ENCODE results near the gene SLC2A9.
"Not testable (repeated sequence)": the region's sequence is repeated elsewhere in the genome, so short reads cannot be mapped to it uniquely, and the experiment has no call there.

Gene SLC2A9

GRCh38 chr4:9923195-9923812, 98.0 kb downstream of the SLC2A9 start:
- no peak for DNase-seq

GRCh38 chr4:9921326-9921725, 100.0 kb downstream of the SLC2A9 start:
- DNase-seq = no peak

GRCh38 chr4:9920029-9920428, 101.3 kb downstream of the SLC2A9 start:
- DNase-seq = no peak

- DNase-seq = no peak
Observed at GRCh38 chr4:9919047-9919446, 102.2 kb downstream of the SLC2A9 start.

GRCh38 chr4:9918484-9918883, 102.8 kb downstream of the SLC2A9 start:
- DNase-seq = no peak

GRCh38 chr4:9916937-9917336, 104.4 kb downstream of the SLC2A9 start:
- no peak for DNase-seq

GRCh38 chr4:9916346-9916745, 105.0 kb downstream of the SLC2A9 start:
- no peak for DNase-seq

GRCh38 chr4:9913846-9914245, 107.5 kb downstream of the SLC2A9 start:
- no peak for DNase-seq

GRCh38 chr4:9906996-9907395, 114.3 kb downstream of the SLC2A9 start:
- DNase-seq = no peak

- no peak for DNase-seq
Observed at GRCh38 chr4:9904976-9905587, 116.2 kb downstream of the SLC2A9 start.

- no peak for DNase-seq
Observed at GRCh38 chr4:9903317-9903716, 118.0 kb downstream of the SLC2A9 start.

- DNase-seq = no peak
Observed at GRCh38 chr4:9901257-9901656, 120.0 kb downstream of the SLC2A9 start.

GRCh38 chr4:9900633-9901032, 120.7 kb downstream of the SLC2A9 start:
- not testable (repeated sequence) for DNase-seq

GRCh38 chr4:9899306-9900055, 121.8 kb downstream of the SLC2A9 start:
- DNase-seq = no peak

GRCh38 chr4:9898596-9899305, 122.5 kb downstream of the SLC2A9 start:
- no peak for DNase-seq

GRCh38 chr4:9895333-9895705, 126.0 kb downstream of the SLC2A9 start:
- DNase-seq = no peak

GRCh38 chr4:9894644-9895332, 126.5 kb downstream of the SLC2A9 start:
- DNase-seq = no peak

- DNase-seq = no peak
Observed at GRCh38 chr4:9893329-9894108, 127.8 kb downstream of the SLC2A9 start.

- no peak for DNase-seq
Observed at GRCh38 chr4:9891740-9892139, 129.6 kb downstream of the SLC2A9 start.

- no peak for DNase-seq
Observed at GRCh38 chr4:9891056-9891455, 130.2 kb downstream of the SLC2A9 start.

- DNase-seq = no peak
Observed at GRCh38 chr4:9889306-9889705, 132.0 kb downstream of the SLC2A9 start.

- DNase-seq = no peak
Observed at GRCh38 chr4:9885958-9886357, 135.3 kb downstream of the SLC2A9 start.

Measured in retina (tissue), 1 donor.